Activated CD4-positive, alpha-beta T cell treated with anti-CD3 and anti-CD28 coated beads, Interleukin-2, amount 50 U/mL, for 1 hour (primary cell): Measurements from ENCODE around the gene NBEA.
"Not testable (repeated sequence)": the region's sequence is repeated elsewhere in the genome, so short reads cannot be mapped to it uniquely, and the experiment has no call there.

Experiments
- DNase-seq: peaks from one replicate; pipeline ENCODE4 v3.0.0-alpha.2; 2020

The NBEA gene

GRCh38 chr13:35092251-35092650 lies 150.2 kb downstream of the NBEA start:
- no peak for DNase-seq

- no peak for DNase-seq
Observed at GRCh38 chr13:35092751-35093150, 150.7 kb downstream of the NBEA start.

- no peak for DNase-seq
Observed at GRCh38 chr13:35093356-35093755, 151.3 kb downstream of the NBEA start.

- not testable (repeated sequence) for DNase-seq
Observed at GRCh38 chr13:35106771-35107170, 164.7 kb downstream of the NBEA start.

- DNase-seq = no peak
Observed at GRCh38 chr13:35107535-35107934, 165.5 kb downstream of the NBEA start.

- not testable (repeated sequence) for DNase-seq
Observed at GRCh38 chr13:35113612-35114011, 171.5 kb downstream of the NBEA start.

GRCh38 chr13:35127466-35127865 lies 185.4 kb downstream of the NBEA start:
- no peak for DNase-seq

- DNase-seq = no peak
Observed at GRCh38 chr13:35129500-35129899, 187.4 kb downstream of the NBEA start.

GRCh38 chr13:35131471-35131870 lies 189.4 kb downstream of the NBEA start:
- DNase-seq = no peak

- DNase-seq = no peak
Observed at GRCh38 chr13:35136585-35136984, 194.5 kb downstream of the NBEA start.

GRCh38 chr13:35139591-35139990 lies 197.5 kb downstream of the NBEA start:
- DNase-seq = no peak

- no peak for DNase-seq
Observed at GRCh38 chr13:35140321-35140720, 198.3 kb downstream of the NBEA start.

GRCh38 chr13:35140831-35141230 lies 198.8 kb downstream of the NBEA start:
- no peak for DNase-seq

- DNase-seq = no peak
Observed at GRCh38 chr13:35143123-35143522, 201.1 kb downstream of the NBEA start.

- no peak for DNase-seq
Observed at GRCh38 chr13:35144166-35144890, 202.3 kb downstream of the NBEA start.

GRCh38 chr13:35146686-35147085 lies 204.6 kb downstream of the NBEA start:
- DNase-seq = no peak

- DNase-seq = no peak
Observed at GRCh38 chr13:35157143-35157755, 215.2 kb downstream of the NBEA start.

- no peak for DNase-seq
Observed at GRCh38 chr13:35159041-35159440, 217.0 kb downstream of the NBEA start.

GRCh38 chr13:35160896-35161295 lies 218.8 kb downstream of the NBEA start:
- no peak for DNase-seq

GRCh38 chr13:35162420-35162819 lies 220.3 kb downstream of the NBEA start:
- no peak for DNase-seq

- DNase-seq = no peak
Observed at GRCh38 chr13:35163674-35164073, 221.6 kb downstream of the NBEA start.

GRCh38 chr13:35164324-35164932 lies 222.4 kb downstream of the NBEA start:
- no peak for DNase-seq

- DNase-seq = no peak
Observed at GRCh38 chr13:35165205-35165604, 223.1 kb downstream of the NBEA start.

- no peak for DNase-seq
Observed at GRCh38 chr13:35179494-35179893, 237.4 kb downstream of the NBEA start.
